Measurements from ENCODE around the gene TMEM218. TPM values are rescaled to one million over a fixed set of nuclear protein-coding genes. Genes with fewer than 3 reads are reported as not detected.

Gene TMEM218
- total RNA-seq, 1 donor from 2014 or later = 17.3 TPM

GRCh38 chr11:125073616-125074483, 37.6 kb downstream of the TMEM218 start:
- H3K4me1 Mint-ChIP-seq = peaks cover 18% of the 10 kb centered on the region

GRCh38 chr11:125072961-125073590, 38.4 kb downstream of the TMEM218 start:
- intact Hi-C loops (cut with micrococcal nuclease) = no loop called here
- no peaks in the 10 kb centered on the region for H3K9me3 Mint-ChIP-seq

More at GRCh38 chr11:125073616-125074483, 37.6 kb downstream of the TMEM218 start:
- Mint-ChIP-seq H3K4me3 (no peak overlapping the region), H3K9me3 (no peaks in the 10 kb centered on the region), H3K36me3 (ENCODE audit: low read depth) (no peaks in the 10 kb centered on the region), H3K27me3 (peaks cover 3% of the 10 kb centered on the region), H3K27ac (no peak overlapping the region)
- intact Hi-C loops (cut with micrococcal nuclease) = no loop called here
- DNase-seq = no peak

GRCh38 chr11:125072218-125072960, 39.0 kb downstream of the TMEM218 start:
- peaks cover 18% of the 10 kb centered on the region for H3K4me1 Mint-ChIP-seq
- intact Hi-C loops (cut with micrococcal nuclease) = no loop called here
- no peak overlapping the region for H3K4me3 Mint-ChIP-seq
- no peaks in the 10 kb centered on the region for H3K9me3 Mint-ChIP-seq
- H3K27ac Mint-ChIP-seq = no peak overlapping the region
- no peaks in the 10 kb centered on the region for H3K36me3 Mint-ChIP-seq (ENCODE audit: low read depth)
- no peak for DNase-seq
- H3K27me3 Mint-ChIP-seq = peaks cover 8% of the 10 kb centered on the region

More at GRCh38 chr11:125072961-125073590, 38.4 kb downstream of the TMEM218 start:
- no peaks in the 10 kb centered on the region for H3K36me3 Mint-ChIP-seq (ENCODE audit: low read depth)
- H3K27ac Mint-ChIP-seq = no peak overlapping the region
- H3K4me3 Mint-ChIP-seq = no peak overlapping the region
- H3K27me3 Mint-ChIP-seq = peaks cover 3% of the 10 kb centered on the region
- H3K4me1 Mint-ChIP-seq = peaks cover 18% of the 10 kb centered on the region
- no peak for DNase-seq

- H3K27ac Mint-ChIP-seq = no peak overlapping the region
- H3K4me1 Mint-ChIP-seq = peaks cover 18% of the 10 kb centered on the region
- no peak overlapping the region for H3K4me3 Mint-ChIP-seq
- intact Hi-C loops (cut with micrococcal nuclease) = no loop called here
- DNase-seq = no peak
- peaks cover 11% of the 10 kb centered on the region for H3K27me3 Mint-ChIP-seq
- no peaks in the 10 kb centered on the region for H3K9me3 Mint-ChIP-seq
- H3K36me3 Mint-ChIP-seq (ENCODE audit: low read depth) = no peaks in the 10 kb centered on the region
These were observed 39.6 kb downstream of the TMEM218 start for GRCh38 chr11:125071846-125072217.

- no peak overlapping the region for H3K4me3 Mint-ChIP-seq
- intact Hi-C loops (cut with micrococcal nuclease) = no loop called here
- no peak overlapping the region for H3K27ac Mint-ChIP-seq
- H3K9me3 Mint-ChIP-seq = no peaks in the 10 kb centered on the region
- peaks cover 18% of the 10 kb centered on the region for H3K4me1 Mint-ChIP-seq
- H3K36me3 Mint-ChIP-seq (ENCODE audit: low read depth) = no peaks in the 10 kb centered on the region
- peaks cover 12% of the 10 kb centered on the region for H3K27me3 Mint-ChIP-seq
- no peak for DNase-seq
These were observed 40.0 kb downstream of the TMEM218 start for GRCh38 chr11:125071435-125071834.

GRCh38 chr11:125070699-125071254, 40.6 kb downstream of the TMEM218 start:
- no peak for DNase-seq
- no peaks in the 10 kb centered on the region for H3K9me3 Mint-ChIP-seq

GRCh38 chr11:125069796-125070195, 41.6 kb downstream of the TMEM218 start:
- H3K27ac Mint-ChIP-seq = no peak overlapping the region
- no peak overlapping the region for H3K4me3 Mint-ChIP-seq
- no peaks in the 10 kb centered on the region for H3K36me3 Mint-ChIP-seq (ENCODE audit: low read depth)
- intact Hi-C loops (cut with micrococcal nuclease) = no loop called here
- H3K27me3 Mint-ChIP-seq = peaks cover 26% of the 10 kb centered on the region
- peaks cover 18% of the 10 kb centered on the region for H3K4me1 Mint-ChIP-seq
- no peak for DNase-seq
- no peaks in the 10 kb centered on the region for H3K9me3 Mint-ChIP-seq

More at GRCh38 chr11:125070699-125071254, 40.6 kb downstream of the TMEM218 start:
- peaks cover 18% of the 10 kb centered on the region for H3K4me1 Mint-ChIP-seq
- H3K36me3 Mint-ChIP-seq (ENCODE audit: low read depth) = no peaks in the 10 kb centered on the region
- H3K27ac Mint-ChIP-seq = no peak overlapping the region
- no peak overlapping the region for H3K4me3 Mint-ChIP-seq
- peaks cover 17% of the 10 kb centered on the region for H3K27me3 Mint-ChIP-seq
- intact Hi-C loops (cut with micrococcal nuclease) = no loop called here

GRCh38 chr11:125069008-125069407, 42.4 kb downstream of the TMEM218 start:
- peaks cover 18% of the 10 kb centered on the region for H3K4me1 Mint-ChIP-seq
- peaks cover 34% of the 10 kb centered on the region for H3K27me3 Mint-ChIP-seq
- DNase-seq = no peak
- intact Hi-C loops (cut with micrococcal nuclease) = no loop called here
- no peak overlapping the region for H3K4me3 Mint-ChIP-seq
- no peaks in the 10 kb centered on the region for H3K9me3 Mint-ChIP-seq
- H3K27ac Mint-ChIP-seq = no peak overlapping the region
- no peaks in the 10 kb centered on the region for H3K36me3 Mint-ChIP-seq (ENCODE audit: low read depth)

GRCh38 chr11:125068368-125068767, 43.1 kb downstream of the TMEM218 start:
- intact Hi-C loops (cut with micrococcal nuclease) = no loop called here
- H3K4me3 Mint-ChIP-seq = no peak overlapping the region
- H3K4me1 Mint-ChIP-seq = peaks cover 18% of the 10 kb centered on the region
- no peak for DNase-seq
- H3K27ac Mint-ChIP-seq = no peak overlapping the region
- H3K36me3 Mint-ChIP-seq (ENCODE audit: low read depth) = no peaks in the 10 kb centered on the region
- no peaks in the 10 kb centered on the region for H3K9me3 Mint-ChIP-seq
- H3K27me3 Mint-ChIP-seq = peaks cover 39% of the 10 kb centered on the region

GRCh38 chr11:125064070-125064469, 47.4 kb downstream of the TMEM218 start:
- Mint-ChIP-seq H3K27ac (no peak overlapping the region), H3K27me3 (peaks cover 63% of the 10 kb centered on the region), H3K4me3 (no peak overlapping the region), H3K4me1 (peaks cover 2% of the 10 kb centered on the region), H3K36me3 (ENCODE audit: low read depth) (no peaks in the 10 kb centered on the region), H3K9me3 (no peaks in the 10 kb centered on the region)
- intact Hi-C loops (cut with micrococcal nuclease) = loop anchor here (5.0 kb wide), 2 partner anchors 48 to 107 kb away; partner anchors contain the start of gene TMEM218
- no peak for DNase-seq

- peaks cover 63% of the 10 kb centered on the region for H3K27me3 Mint-ChIP-seq
- H3K4me1 Mint-ChIP-seq = peaks cover 2% of the 10 kb centered on the region
- intact Hi-C loops (cut with micrococcal nuclease) = loop anchor here (5.0 kb wide), 2 partner anchors 49 to 106 kb away; partner anchors contain the start of gene TMEM218
These were observed 47.9 kb downstream of the TMEM218 start for GRCh38 chr11:125063429-125064043.

GRCh38 chr11:125062931-125063428, 48.4 kb downstream of the TMEM218 start, which contains the start of gene SLC37A2:
SLC37A2 (plus strand) TSS chr11:125063305; CDS start chr11:125063368, 63 bp downstream.
- intact Hi-C loops (cut with micrococcal nuclease) = loop anchor here (5.0 kb wide), 2 partner anchors 49 to 106 kb away; partner anchors contain the start of gene TMEM218
- Mint-ChIP-seq H3K27me3 (peaks cover 65% of the 10 kb centered on the region), H3K4me3 (peak within 1 kb of the TSS; percentile 87), H3K27ac (no peak within 1 kb of the TSS), H3K9me3 (no peaks in the 10 kb centered on the region), H3K4me1 (peaks cover 2% of the 10 kb centered on the region), H3K36me3 (ENCODE audit: low read depth) (no peaks in the 10 kb centered on the region)
- DNase-seq = peak; percentile 84

More at GRCh38 chr11:125063429-125064043, 47.9 kb downstream of the TMEM218 start:
- Mint-ChIP-seq H3K4me3 (peak overlapping the region; percentile 87), H3K36me3 (ENCODE audit: low read depth) (no peaks in the 10 kb centered on the region), H3K27ac (no peak overlapping the region), H3K9me3 (no peaks in the 10 kb centered on the region)
- DNase-seq = peak; percentile 59

Measured in activated CD4-positive, alpha-beta T cell treated with anti-CD3 and anti-CD28 coated beads, Interleukin-2, amount 10 ng/mL, durations not matched to agents 24 days and 14 days (primary cell).